OCI-LY7 (cell line): Measurements from ENCODE around the gene ANAPC16.

Source experiments
- CTCF ChIP-seq: fragments of 200-600 bp; sonication (generic); conservative IDR thresholded peaks from 2 replicates; pipeline ENCODE4 v1.5.1; 2014; ENCODE audit warnings: mild to moderate bottlenecking, antibody characterized with exemption, low read length, moderate library complexity, mixed read lengths
- EZH2phosphoT487 ChIP-seq: fragments of 200-600 bp; sonication (generic); IDR thresholded peaks from 2 replicates; pipeline ENCODE4 v1.6.1; 2018; ENCODE audit warnings: low read depth, borderline replicate concordance, mild to moderate bottlenecking, mixed run types, antibody characterized with exemption, low read length, moderate library complexity, mixed read lengths

- no peak for TF ChIP-seq CTCF
- no peak for TF ChIP-seq EZH2phosphoT487
Measured at GRCh38 chr10:72215611-72216549, at the start of gene ANAPC16, which contains the start of gene ASCC1.
